ENCODE measurements around the gene GMNN. TPM values are rescaled to one million over a fixed set of nuclear protein-coding genes. Genes with fewer than 3 reads are reported as not detected.

Gene GMNN
- total and polyA plus RNA-seq, 4 donors, result 11.4 to 18.3 (median 13.8) TPM

DNA sequence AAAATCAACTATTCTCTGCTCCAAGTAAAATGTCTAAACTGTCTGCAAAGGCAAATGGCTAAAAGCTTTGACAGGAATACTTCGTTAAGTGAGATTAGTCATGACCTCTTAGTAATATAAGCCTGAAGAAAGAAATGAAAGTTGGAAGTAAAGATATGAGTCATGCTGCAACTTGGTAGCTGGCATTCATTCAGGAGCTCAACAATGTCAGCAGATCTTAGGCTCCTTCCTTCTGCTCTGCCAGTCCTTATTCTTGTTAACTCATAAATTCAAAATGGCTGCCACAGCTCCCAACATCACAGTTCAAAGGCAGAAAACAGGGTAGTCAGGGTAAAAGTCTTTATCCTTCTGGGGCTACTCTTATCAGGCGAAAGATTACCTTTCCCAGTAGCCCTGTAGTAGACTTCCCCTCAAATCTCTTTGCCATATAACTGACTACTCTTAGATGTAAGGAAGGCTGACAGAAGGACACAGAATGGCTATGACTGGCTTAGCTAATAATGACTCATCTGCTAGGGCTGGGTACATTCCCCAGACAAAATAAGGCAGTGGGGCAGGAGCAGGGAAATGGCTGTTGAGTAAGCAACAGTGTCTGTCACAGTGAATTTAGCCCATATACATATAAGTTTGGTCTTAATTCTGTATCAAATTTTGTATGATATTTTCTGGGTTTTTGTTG lies 31.3 kb upstream of the GMNN start:
- Histone ChIP-seq H3K4me1 (ENCODE audit: control insufficient read depth in 5 of 5, insufficient read depth in 5 of 5, low read length in 5 of 5) (peaks cover 0 to 2% (median 0%) of the 10 kb centered on the region in 5 donors), H3K4me3 (no peak overlapping the region), H3K27me3 (ENCODE audit: control insufficient read depth in 3 of 3, insufficient read depth in 3 of 3, low read length in 2 of 3) (no peaks in the 10 kb centered on the region), H3K27ac (ENCODE audit: low read depth in 1 of 2, low read length in 1 of 2) (peak overlapping the region; percentile 57 to 82), H3K9me3 (ENCODE audit: control insufficient read depth in 4 of 4, insufficient read depth in 3 of 4, low read length in 3 of 4) (no peaks in the 10 kb centered on the region), H3K9ac (ENCODE audit: insufficient read depth in 1 of 2, low read length in 2 of 2) (no peak overlapping the region), H3K36me3 (ENCODE audit: control insufficient read depth in 4 of 4, insufficient read depth in 4 of 4, low read length in 4 of 4) (no peaks in the 10 kb centered on the region)
- DNase-seq (no peak), ATAC-seq (ENCODE audit: insufficient read depth, low FRiP score) (peak; percentile 87)
- no peak for TF ChIP-seq CTCF (IDR thresholded peaks at IDR 0.05; ENCODE audit: control extremely low read depth, extremely low read depth)
- 64 to 66% methylated on average over 2 of the region's 2 CpGs for WGBS, 2 donors

DNA sequence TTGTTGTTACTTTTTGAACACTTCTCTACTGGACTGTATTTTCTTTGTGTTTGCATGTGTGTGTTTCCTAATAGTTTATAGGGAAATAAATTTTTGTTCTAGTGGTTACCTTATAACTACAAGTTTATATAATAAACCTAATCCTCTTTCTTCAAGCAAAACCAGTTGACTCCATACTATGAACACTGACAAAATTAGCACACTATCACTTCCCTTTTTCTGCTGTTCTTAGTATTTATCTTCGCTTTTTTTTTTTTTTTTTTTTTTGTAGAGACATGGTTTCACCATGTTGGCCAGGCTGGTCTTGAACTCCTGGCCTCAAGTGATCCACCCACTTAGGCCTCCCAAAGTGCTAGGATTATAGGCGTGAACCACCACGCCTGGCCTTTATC lies 30.8 kb upstream of the GMNN start:
- H3K27me3 ChIP-seq (ENCODE audit: control insufficient read depth in 3 of 3, insufficient read depth in 3 of 3, low read length in 2 of 3), result no peaks in the 10 kb centered on the region
- WGBS, 2 donors, result 58 to 79% methylated on average over 3 of the region's 3 CpGs
- H3K9me3 ChIP-seq (ENCODE audit: control insufficient read depth in 4 of 4, insufficient read depth in 3 of 4, low read length in 3 of 4), result no peaks in the 10 kb centered on the region
- H3K36me3 ChIP-seq (ENCODE audit: control insufficient read depth in 4 of 4, insufficient read depth in 4 of 4, low read length in 4 of 4), result no peaks in the 10 kb centered on the region
- ATAC-seq (ENCODE audit: insufficient read depth, low FRiP score), result no peak
- no peak overlapping the region for H3K4me3 ChIP-seq
- H3K9ac ChIP-seq (ENCODE audit: insufficient read depth in 1 of 2, low read length in 2 of 2), result no peak overlapping the region
- TF ChIP-seq CTCF (IDR thresholded peaks at IDR 0.05; ENCODE audit: control extremely low read depth, extremely low read depth), result no peak
- peaks cover 0 to 2% (median 0%) of the 10 kb centered on the region in 5 donors for H3K4me1 ChIP-seq (ENCODE audit: control insufficient read depth in 5 of 5, insufficient read depth in 5 of 5, low read length in 5 of 5)
- no peak for DNase-seq
- H3K27ac ChIP-seq (ENCODE audit: low read depth in 1 of 2, low read length in 1 of 2), result no peak overlapping the region

DNA sequence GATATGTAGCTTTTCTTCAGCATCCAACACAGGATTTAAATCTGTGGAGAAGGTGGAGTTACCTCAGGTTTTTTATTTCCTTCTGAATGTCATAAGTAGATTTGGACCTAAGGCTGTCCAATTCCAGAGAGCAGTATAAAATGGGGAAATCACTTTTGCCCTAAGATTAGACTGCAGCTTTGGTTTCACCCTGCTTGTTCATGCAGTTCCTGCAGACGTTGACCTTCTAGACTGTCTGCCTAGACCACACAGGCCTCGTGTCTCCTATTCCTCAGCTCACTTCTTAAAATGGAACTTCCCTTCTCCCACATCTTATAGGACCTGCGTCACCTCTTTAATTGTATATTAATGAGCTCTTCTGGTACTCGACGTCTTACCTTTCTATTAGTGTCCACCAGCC lies 29.8 kb upstream of the GMNN start:
- H3K27ac ChIP-seq (ENCODE audit: low read depth in 1 of 2, low read length in 1 of 2), result peak overlapping the region in 1 of 2 donors; percentile 60
- no peak for ATAC-seq (ENCODE audit: insufficient read depth, low FRiP score)

More for the DNA sequence above, 29.8 kb upstream of the GMNN start:
- Histone ChIP-seq H3K9ac (ENCODE audit: insufficient read depth in 1 of 2, low read length in 2 of 2) (no peak overlapping the region), H3K4me1 (ENCODE audit: control insufficient read depth in 5 of 5, insufficient read depth in 5 of 5, low read length in 5 of 5) (peaks cover 0 to 2% (median 0%) of the 10 kb centered on the region in 5 donors), H3K36me3 (ENCODE audit: control insufficient read depth in 4 of 4, insufficient read depth in 4 of 4, low read length in 4 of 4) (no peaks in the 10 kb centered on the region), H3K9me3 (ENCODE audit: control insufficient read depth in 4 of 4, insufficient read depth in 3 of 4, low read length in 3 of 4) (no peaks in the 10 kb centered on the region), H3K4me3 (no peak overlapping the region), H3K27me3 (ENCODE audit: control insufficient read depth in 3 of 3, insufficient read depth in 3 of 3, low read length in 2 of 3) (no peaks in the 10 kb centered on the region)
- DNase-seq, result no peak
- TF ChIP-seq CTCF (IDR thresholded peaks at IDR 0.05; ENCODE audit: control extremely low read depth, extremely low read depth), result no peak
- 63 to 67% methylated on average over 5 of the region's 5 CpGs for WGBS, 2 donors
